ENCODE data around the gene IL17B.
A peak's percentile ranks its signal among the peaks of the same experiment; 100 is the strongest.

Gene IL17B

GRCh38 chr5:149381261-149381985 lies 2.3 kb upstream of the IL17B start:
- ATAC-seq (ENCODE audit: low read depth): peak; percentile 28
- no peaks in the 10 kb centered on the region for H3K27me3 ChIP-seq (ENCODE audit: insufficient read depth, poor library complexity, severe bottlenecking)

GRCh38 chr5:149380466-149381121 lies 1.5 kb upstream of the IL17B start:
- Histone ChIP-seq H3K4me1 (ENCODE audit: insufficient read depth, poor library complexity, severe bottlenecking) (no peaks in the 10 kb centered on the region), H3K36me3 (ENCODE audit: low read depth) (no peaks in the 10 kb centered on the region), H3K27me3 (ENCODE audit: insufficient read depth, poor library complexity, severe bottlenecking) (no peaks in the 10 kb centered on the region), H3K27ac (ENCODE audit: poor library complexity, severe bottlenecking) (no peak overlapping the region), H3K4me3 (ENCODE audit: severe bottlenecking) (no peak overlapping the region), H3K9me3 (ENCODE audit: severe bottlenecking) (no peaks in the 10 kb centered on the region)
- DNase-seq (ENCODE audit: low spot score) (no peak), ATAC-seq (ENCODE audit: low read depth) (no peak)
- no peak for TF ChIP-seq CTCF (IDR thresholded peaks at IDR 0.05; ENCODE audit: poor library complexity, severe bottlenecking)

More at GRCh38 chr5:149381261-149381985, 2.3 kb upstream of the IL17B start:
- Histone ChIP-seq H3K4me3 (ENCODE audit: severe bottlenecking) (no peak overlapping the region), H3K4me1 (ENCODE audit: insufficient read depth, poor library complexity, severe bottlenecking) (no peaks in the 10 kb centered on the region), H3K27ac (ENCODE audit: poor library complexity, severe bottlenecking) (no peak overlapping the region), H3K9me3 (ENCODE audit: severe bottlenecking) (no peaks in the 10 kb centered on the region), H3K36me3 (ENCODE audit: low read depth) (no peaks in the 10 kb centered on the region)
- DNase-seq (ENCODE audit: low spot score): no peak
- no peak for TF ChIP-seq CTCF (IDR thresholded peaks at IDR 0.05; ENCODE audit: poor library complexity, severe bottlenecking)

- no peak overlapping the region for H3K4me3 ChIP-seq (ENCODE audit: severe bottlenecking)
- no peaks in the 10 kb centered on the region for H3K27me3 ChIP-seq (ENCODE audit: insufficient read depth, poor library complexity, severe bottlenecking)
- no peak for TF ChIP-seq CTCF (IDR thresholded peaks at IDR 0.05; ENCODE audit: poor library complexity, severe bottlenecking)
- H3K36me3 ChIP-seq (ENCODE audit: low read depth): no peaks in the 10 kb centered on the region
- no peak for ATAC-seq (ENCODE audit: low read depth)
- H3K9me3 ChIP-seq (ENCODE audit: severe bottlenecking): no peaks in the 10 kb centered on the region
- DNase-seq (ENCODE audit: low spot score): no peak
- H3K4me1 ChIP-seq (ENCODE audit: insufficient read depth, poor library complexity, severe bottlenecking): no peaks in the 10 kb centered on the region
- no peak overlapping the region for H3K27ac ChIP-seq (ENCODE audit: poor library complexity, severe bottlenecking)
Measured at GRCh38 chr5:149379818-149380374, 804 bp upstream of the IL17B start.

- ATAC-seq (ENCODE audit: low read depth) (peak; percentile 32), DNase-seq (ENCODE audit: low spot score) (no peak)
- H3K36me3 ChIP-seq (ENCODE audit: low read depth): no peaks in the 10 kb centered on the region
- no peak overlapping the region for H3K27ac ChIP-seq (ENCODE audit: poor library complexity, severe bottlenecking)
- no peak overlapping the region for H3K4me3 ChIP-seq (ENCODE audit: severe bottlenecking)
- no peaks in the 10 kb centered on the region for H3K4me1 ChIP-seq (ENCODE audit: insufficient read depth, poor library complexity, severe bottlenecking)
- no peaks in the 10 kb centered on the region for H3K9me3 ChIP-seq (ENCODE audit: severe bottlenecking)
- TF ChIP-seq CTCF (IDR thresholded peaks at IDR 0.05; ENCODE audit: poor library complexity, severe bottlenecking): no peak
- no peaks in the 10 kb centered on the region for H3K27me3 ChIP-seq (ENCODE audit: insufficient read depth, poor library complexity, severe bottlenecking)
Measured at GRCh38 chr5:149378241-149378820, 761 bp downstream of the IL17B start.

All from RWPE2 (cell line).